H1 (cell line): ENCODE data around the gene LHPP. TPM values are rescaled to one million over a fixed set of nuclear protein-coding genes. Genes with fewer than 3 reads are reported as not detected.

Experiments used
- CTCF ChIA-PET: fragments of 300-600 bp; sonication (Branson Sonifier 250); formaldehyde crosslinking; loops from one replicate; lab custom pipeline; 2021; ENCODE audit not compliant: partially characterized antibody; lab: Charles Lee
- POLR2A ChIA-PET: fragments of 300-600 bp; sonication (Branson Sonifier 250); formaldehyde crosslinking; loops from one replicate; lab custom pipeline; 2021; ENCODE audit warnings: inconsistent platforms; ENCODE audit not compliant: partially characterized antibody; lab: Charles Lee
- DNase-seq, 2 experiments: peaks; one replicate each; pipeline versions ENCODE4 v3.0.0 to v3.0.0-alpha.2; 2010 to 2022; ENCODE audit warnings: low spot score in 2 of 2, low read depth in 1 of 2, mixed read lengths in 1 of 2
- FAIRE-seq: peaks from 2 replicates; lab custom pipeline; 2011; peaks lifted over from hg19 to GRCh38; lab: Jason Lieb, UNC
- H2AFZ ChIP-seq: 2 replicates; pipeline ENCODE4 v1.8.1; 2012; ENCODE audit warnings: low read length, inconsistent platforms
- H2AK5ac ChIP-seq: 2 replicates; pipeline ENCODE4 v1.6.1; 2013; ENCODE audit warnings: low read depth, low read length
- H2BK120ac ChIP-seq: replicated peaks from 2 replicates; pipeline ENCODE3; 2013; ENCODE audit warnings: low read depth, low read length, inconsistent platforms
- H2BK12ac ChIP-seq: 2 replicates; pipeline ENCODE4 v1.6.1; 2013; ENCODE audit warnings: low read depth, low read length
- H2BK15ac ChIP-seq: 2 replicates; pipeline ENCODE4 v1.6.1; 2013; ENCODE audit warnings: low read length
- H2BK20ac ChIP-seq: 2 replicates; pipeline ENCODE4 v1.6.1; 2013; ENCODE audit warnings: low read length
- H2BK5ac ChIP-seq: 2 replicates; pipeline ENCODE4 v1.6.1; 2013; ENCODE audit warnings: low read depth, low read length
- H3K14ac ChIP-seq: 2 replicates; pipeline ENCODE4 v1.6.1; 2013; ENCODE audit warnings: inconsistent platforms; ENCODE audit not compliant: insufficient read length
- H3K18ac ChIP-seq: 2 replicates; pipeline ENCODE4 v1.6.1; 2013; ENCODE audit warnings: low read length; ENCODE audit errors: extremely low read depth
- H3K23ac ChIP-seq: 2 replicates; pipeline ENCODE4 v1.6.1; 2013; ENCODE audit warnings: inconsistent platforms; ENCODE audit not compliant: insufficient read length
- H3K23me2 ChIP-seq: 2 replicates; pipeline ENCODE4 v1.6.1; 2013; ENCODE audit warnings: low read depth, low read length
- H3K27ac ChIP-seq: 2 replicates; pipeline ENCODE4 v1.6.1; 2011; ENCODE audit warnings: low read depth, low read length, inconsistent platforms
- H3K27me3 ChIP-seq, 4 experiments: replicated peaks in 1 of 4; 1 replicate in 1 of 4; 2 replicates in 3 of 4; pipeline versions ENCODE4 v1.6.1 to v1.8.1; 2011 to 2013; ENCODE audit warnings: low read length in 3 of 4, mild to moderate bottlenecking in 3 of 4, inconsistent platforms in 2 of 4, mixed read lengths in 2 of 4, moderate library complexity in 1 of 4; ENCODE audit not compliant: control insufficient read depth in 3 of 4, insufficient read depth in 3 of 4; ENCODE audit errors: extremely low read depth in 1 of 4
- H3K36me3 ChIP-seq, 4 experiments: 2 replicates each; pipeline versions ENCODE4 v1.6.1 to v1.8.1; 2011 to 2013; ENCODE audit warnings: mild to moderate bottlenecking in 4 of 4, low read length in 3 of 4, moderate library complexity in 2 of 4, control low read depth in 1 of 4, inconsistent platforms in 1 of 4; ENCODE audit not compliant: insufficient read depth in 4 of 4, control insufficient read depth in 2 of 4
- H3K4ac ChIP-seq: replicated peaks from 2 replicates; pipeline ENCODE3; 2013; ENCODE audit warnings: low read length, low read depth, mixed read lengths, inconsistent platforms; ENCODE audit not compliant: insufficient read length
- H3K4me1 ChIP-seq, 4 experiments: replicated peaks in 1 of 4; 1 replicate in 1 of 4; 2 replicates in 3 of 4; pipeline versions ENCODE4 v1.6.1 to v1.8.1; 2011 to 2013; ENCODE audit warnings: low read length in 3 of 4, inconsistent platforms in 2 of 4, mixed read lengths in 1 of 4; ENCODE audit not compliant: insufficient read depth in 4 of 4, control insufficient read depth in 3 of 4
- H3K4me2 ChIP-seq, 2 experiments: 2 replicates each; pipeline versions ENCODE4 v1.6.1 to v1.8.1; 2011 to 2013; ENCODE audit warnings: low read depth in 2 of 2, low read length in 2 of 2, control low read depth in 1 of 2, inconsistent platforms in 1 of 2, mild to moderate bottlenecking in 1 of 2; ENCODE audit not compliant: insufficient read depth in 1 of 2
- H3K4me3 ChIP-seq, 4 experiments: fragments of 200-600, 300-600 bp in 1 of 4; sonication (generic), shearing (Covaris generic), sonication (Bioruptor Twin) in 1 of 4; 2 replicates each; pipeline versions ENCODE4 v1.5.1 to v1.8.1; 2011 to 2016; ENCODE audit warnings: low read length in 4 of 4, low read depth in 3 of 4, control low read depth in 2 of 4, inconsistent platforms in 2 of 4, mild to moderate bottlenecking in 2 of 4, mixed read lengths in 1 of 4, moderate library complexity in 1 of 4; ENCODE audit not compliant: insufficient read depth in 2 of 4; ENCODE audit errors: extremely low read depth in 1 of 4
- H3K56ac ChIP-seq: replicated peaks from 2 replicates; pipeline ENCODE3; 2013; ENCODE audit warnings: low read depth, mild to moderate bottlenecking, mixed read lengths, low read length, inconsistent platforms; ENCODE audit not compliant: insufficient read length
- H3K79me1 ChIP-seq: 2 replicates; pipeline ENCODE4 v1.6.1; 2013; ENCODE audit warnings: low read depth, low read length, control low read depth
- H3K79me2 ChIP-seq, 2 experiments: 2 replicates each; pipeline versions ENCODE4 v1.6.1 to v1.8.1; 2012 to 2013; ENCODE audit warnings: low read length in 2 of 2, mild to moderate bottlenecking in 2 of 2, inconsistent platforms in 1 of 2; ENCODE audit not compliant: insufficient read depth in 2 of 2, control insufficient read depth in 1 of 2
- H3K9ac ChIP-seq, 4 experiments: replicated peaks in 1 of 4; 1 replicate in 1 of 4; 2 replicates in 3 of 4; pipeline versions ENCODE4 v1.6.1 to v1.8.1; 2011 to 2013; ENCODE audit warnings: low read depth in 3 of 4, low read length in 3 of 4, control low read depth in 2 of 4, mild to moderate bottlenecking in 2 of 4, moderate library complexity in 2 of 4, inconsistent platforms in 1 of 4; ENCODE audit errors: extremely low read depth in 1 of 4
- H3K9me3 ChIP-seq, 2 experiments: 2 replicates each; pipeline versions ENCODE4 v1.6.1 to v1.8.1; 2012 to 2013; ENCODE audit warnings: mild to moderate bottlenecking in 2 of 2, moderate library complexity in 2 of 2, control low read depth in 1 of 2, inconsistent platforms in 1 of 2, low read depth in 1 of 2, low read length in 1 of 2, mixed read lengths in 1 of 2; ENCODE audit not compliant: insufficient read depth in 2 of 2
- H4K20me1 ChIP-seq, 2 experiments: replicated peaks in 1 of 2; 2 replicates each; pipeline versions ENCODE3 to v1.8.1; 2011 to 2013; ENCODE audit warnings: inconsistent platforms in 2 of 2, low read length in 2 of 2, mild to moderate bottlenecking in 1 of 2; ENCODE audit not compliant: insufficient read depth in 2 of 2, control insufficient read depth in 1 of 2
- H4K5ac ChIP-seq: 2 replicates; pipeline ENCODE4 v1.6.1; 2013; ENCODE audit warnings: low read length, low read depth, mixed read lengths, inconsistent platforms; ENCODE audit not compliant: insufficient read length
- H4K8ac ChIP-seq: 2 replicates; pipeline ENCODE4 v1.8.0; 2013; ENCODE audit warnings: mild to moderate bottlenecking, moderate library complexity, low read length, inconsistent platforms; ENCODE audit not compliant: insufficient read depth; ENCODE audit errors: extremely low read depth
- H4K91ac ChIP-seq: replicated peaks from 2 replicates; pipeline ENCODE3; 2013; ENCODE audit warnings: low read length, mixed read lengths, inconsistent platforms; ENCODE audit not compliant: insufficient read length
- FOSL1 ChIP-seq: IDR thresholded peaks from 2 replicates; pipeline ENCODE4 v1.6.1; 2011; ENCODE audit warnings: mild to moderate bottlenecking, low read depth, low read length, moderate library complexity; ENCODE audit not compliant: insufficient read depth
- WGBS, 2 experiments: shearing (Covaris generic) in 1 of 2; methylation state at CpG; one replicate each; pipeline versions ENCODE4 v1.1.6 to v1.1.7; 2013 to 2015; ENCODE audit warnings: low lambda C conversion rate in 2 of 2, mixed read lengths in 2 of 2, inconsistent platforms in 1 of 2, low coverage in 1 of 2, missing lambda C conversion rate in 1 of 2; ENCODE audit not compliant: insufficient replicate concordance in 2 of 2, insufficient coverage in 1 of 2, insufficient read length in 1 of 2; ENCODE audit errors: extremely low coverage in 1 of 2, missing lambda C conversion rate in 1 of 2; 5-methylcytosine and 5-hydroxymethylcytosine counted together
- polyA plus RNA-seq, 7 experiments: library from polyadenylated mRNA; depleted of rRNA in 3 of 7; stranded (reverse) in 5 of 7; unstranded in 2 of 7; fragments of >200 nt in 5 of 7; fragments of 200-250 nt in 2 of 7; gene quantifications; 1 replicate in 5 of 7; 2 replicates in 1 of 7; 4 replicates in 1 of 7; pipeline versions ENCODE4 v1.2.1 to v1.2.3, GENCODE V29; 2011 to 2013; ENCODE audit warnings: missing spikeins in 2 of 7, mixed read lengths in 2 of 7
- total RNA-seq: library from RNA; stranded (reverse); fragmentation: NEBNext Ultra II Directional; extraction: Animal tissue kit (Norgen Biotek cat#: 25700); gene quantifications from 2 replicates; pipeline ENCODE4 v1.2.1, GENCODE V29; 2021

Gene LHPP
- total and polyA plus RNA-seq, 2 of the 8 experiments (the other 6 are each of a cell fraction or from before 2014, with no cell fraction given): 26.0 to 45.0 TPM

- H4K5ac ChIP-seq: no peak overlapping the region
- FAIRE-seq (no peak), DNase-seq (no peak)
- no peak overlapping the region for H2BK20ac ChIP-seq
- no peak overlapping the region for H3K23ac ChIP-seq
- H4K91ac ChIP-seq: no peak overlapping the region
- H3K27ac ChIP-seq: no peak overlapping the region
- H4K20me1 ChIP-seq: peaks cover 0 to 2% of the 10 kb centered on the region in 2 experiments
- no peak overlapping the region for H3K4ac ChIP-seq
- POLR2A ChIA-PET: interaction anchor here (0.5 to 1.7 kb wide), 5 partner anchors 10 to 65 kb away, joined by 3 to 6 read pairs (median 5); no protein-coding TSS in a partner anchor
- no peak overlapping the region for H2BK120ac ChIP-seq
- peaks cover 6 to 8% of the 10 kb centered on the region in 2 experiments; a peak in 3 of 4 replicates for H3K9me3 ChIP-seq
- no peak overlapping the region for H4K8ac ChIP-seq
- no peak overlapping the region for H2AFZ ChIP-seq
- no peak overlapping the region for H3K18ac ChIP-seq
- no peak overlapping the region for H3K14ac ChIP-seq
- H3K4me2 ChIP-seq: no peak overlapping the region
- no peak overlapping the region for H2BK12ac ChIP-seq
- no peak for TF ChIP-seq FOSL1
- TF ChIP-seq, all 59 proteins: peak for 0
- Histone ChIP-seq H2BK5ac (no peak overlapping the region), H3K79me2 (no peaks in the 10 kb centered on the region), H2AK5ac (no peak overlapping the region), H3K56ac (no peak overlapping the region), H3K23me2 (no peaks in the 10 kb centered on the region), H3K9ac (no peak overlapping the region), H3K27me3 (no peaks in the 10 kb centered on the region), H3K4me1 (peaks cover 0 to 10% (median 4%) of the 10 kb centered on the region in 4 experiments; a peak in 4 of 7 replicates), H2BK15ac (no peak overlapping the region), H3K4me3 (no peak overlapping the region), H3K36me3 (peaks cover 3 to 12% (median 7%) of the 10 kb centered on the region in 4 experiments; a peak in 7 of 8 replicates), H3K79me1 (peaks cover 9% of the 10 kb centered on the region)
- CTCF ChIA-PET: interaction anchor here (1.2 to 1.8 kb wide), 4 partner anchors 21 to 81 kb away, joined by 3 to 5 read pairs (median 4); no protein-coding TSS in a partner anchor
- 94% methylated on average over 2 of the region's 2 CpGs; no CpG with 5 or more reads in 1 of the 2 experiments for WGBS, 2 experiments
Measured at GRCh38 chr10:124484661-124485060, 23.0 kb downstream of the LHPP start.
